22Rv1 (cell line): Measurements from ENCODE around the gene AGR2.

ENCODE experiments used
- CTCF ChIP-seq: fragments of 450-650 bp; IDR thresholded peaks from 2 replicates; pipeline ENCODE4 v1.5.1; 2017; ENCODE audit warnings: mild to moderate bottlenecking
- ZFX ChIP-seq: fragments of 450-650 bp; IDR thresholded peaks from 2 replicates; pipeline ENCODE4 v1.6.1; 2017; ENCODE audit warnings: antibody characterized with exemption, borderline replicate concordance

GRCh38 chr7:16795624-16796023, 9.2 kb downstream of the AGR2 start:
- no peak for TF ChIP-seq CTCF
- no peak for TF ChIP-seq ZFX
